GM19043 (cell line): ENCODE measurements around the gene CFAP20DC.
"Not testable (repeated sequence)": the region's sequence is repeated elsewhere in the genome, so short reads cannot be mapped to it uniquely, and the experiment has no call there.

Source experiments
- ATAC-seq: cut with Tn5 transposase; IDR thresholded peaks from one replicate; pipeline ENCODE4 v1.9.1; 2021; ENCODE audit warnings: low read depth; ENCODE audit not compliant: unreplicated experiment

CFAP20DC gene

DNA sequence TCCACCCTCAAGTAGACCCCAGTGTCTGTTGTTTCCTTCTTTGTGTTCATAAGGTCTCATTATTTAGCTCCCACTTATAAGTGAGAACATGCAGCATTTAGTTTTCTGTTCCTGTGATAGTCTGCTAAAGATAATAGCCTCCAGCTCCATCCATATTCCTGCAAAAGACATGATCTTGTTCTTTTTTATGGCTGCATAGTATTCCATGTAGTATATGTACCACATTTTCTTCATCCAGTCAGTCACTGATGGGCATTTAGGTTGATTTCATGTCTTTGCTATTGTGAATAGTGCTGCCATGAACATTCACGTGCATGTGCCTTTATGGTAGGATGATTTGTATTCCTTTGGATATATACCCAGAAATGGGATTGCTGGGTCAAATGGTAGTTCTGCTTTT is 82.0 kb downstream of the CFAP20DC start:
- ATAC-seq, result not testable (repeated sequence)

DNA sequence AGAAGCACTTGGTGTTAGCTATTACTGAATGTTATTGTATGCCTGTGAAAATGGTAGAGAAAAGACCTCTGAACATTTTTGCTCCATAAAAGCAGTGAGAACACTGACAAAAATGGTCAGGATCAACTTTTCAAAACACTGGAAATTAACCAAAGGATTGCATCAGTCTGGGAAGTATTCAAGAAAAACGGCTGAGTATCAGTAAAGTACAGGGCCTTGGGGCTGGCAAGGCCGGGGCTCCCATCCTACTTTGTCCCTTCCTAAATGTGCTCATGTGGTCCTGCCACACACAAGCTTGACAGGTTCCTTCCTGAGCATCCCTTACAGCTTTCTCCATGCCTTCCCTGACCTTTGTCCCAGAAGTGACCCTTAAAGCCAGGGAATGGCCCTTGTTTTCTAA is 84.0 kb downstream of the CFAP20DC start:
- ATAC-seq, result no peak

DNA sequence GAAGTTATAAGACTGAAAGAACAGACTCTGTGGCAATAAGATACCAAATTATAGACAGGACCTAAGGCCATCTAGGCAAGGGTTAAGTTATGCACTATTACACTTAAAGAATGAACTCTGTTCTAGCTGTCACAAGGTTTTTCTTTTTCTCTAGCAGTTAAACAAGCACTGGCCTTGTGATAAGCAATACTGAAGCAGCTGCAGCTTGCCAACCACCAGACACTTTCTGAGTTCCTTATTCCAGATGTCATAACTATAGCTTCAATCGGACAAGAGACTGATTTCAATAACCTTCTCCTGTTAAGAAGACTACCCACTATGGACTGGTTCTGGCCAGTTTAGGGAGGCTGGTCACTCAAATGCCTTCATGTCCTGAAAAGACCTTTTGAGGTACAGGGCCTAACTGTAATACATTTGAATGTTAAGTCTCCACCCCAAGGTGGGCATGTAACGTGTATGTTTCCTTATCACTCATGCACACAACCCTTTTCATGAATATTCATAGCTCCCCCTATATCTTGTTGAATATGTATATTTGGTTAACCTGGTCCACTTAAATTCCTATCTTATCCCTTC is 85.8 kb downstream of the CFAP20DC start:
- no peak for ATAC-seq

DNA sequence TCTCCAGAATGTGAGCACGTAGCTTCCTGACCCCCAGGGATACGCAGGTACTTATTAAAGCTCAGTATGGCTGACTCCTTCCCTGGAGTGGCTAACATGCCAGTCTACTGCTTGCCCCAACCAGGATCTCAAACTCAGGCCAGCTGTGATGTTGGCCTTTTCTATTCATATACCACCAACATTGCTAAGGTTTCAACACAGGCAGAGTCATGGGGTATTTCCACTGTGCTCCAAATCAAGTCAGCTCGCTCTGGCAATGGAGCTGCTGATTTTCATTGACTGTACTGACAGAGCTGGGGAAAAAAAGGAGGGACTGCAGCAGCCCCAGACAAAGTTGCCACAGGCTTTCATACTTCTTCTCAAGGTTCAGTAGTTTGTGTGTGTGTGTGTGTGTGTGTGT is 87.0 kb downstream of the CFAP20DC start:
- ATAC-seq, result no peak

DNA sequence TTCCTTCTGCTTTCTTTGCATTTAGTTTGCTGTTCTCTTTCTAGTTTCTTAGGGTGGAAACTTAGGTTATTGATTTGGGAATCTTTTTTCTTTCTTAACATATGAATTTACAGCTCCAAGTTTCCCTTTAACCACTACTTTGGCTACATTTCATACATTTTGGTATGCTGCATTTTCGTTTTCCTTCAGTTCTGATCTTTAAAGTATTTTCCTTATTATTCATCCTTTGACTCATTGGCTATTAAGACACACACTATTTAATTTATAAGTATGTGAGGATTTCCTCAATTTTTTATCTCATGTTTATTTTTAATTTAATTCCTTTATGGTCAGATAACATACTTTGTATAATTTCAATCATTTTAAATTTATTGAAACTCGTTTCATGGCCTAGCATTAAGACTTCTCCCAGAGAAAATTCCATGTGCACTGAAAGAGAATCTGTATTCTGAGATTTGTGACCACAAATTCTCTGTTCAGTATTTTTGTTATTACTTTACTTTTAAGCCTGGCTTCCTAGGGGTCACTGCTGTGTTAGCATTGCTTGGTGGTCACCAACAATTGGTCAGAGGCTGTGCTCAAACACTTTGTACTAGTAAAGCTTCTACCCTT is 87.7 kb downstream of the CFAP20DC start:
- no peak for ATAC-seq

DNA sequence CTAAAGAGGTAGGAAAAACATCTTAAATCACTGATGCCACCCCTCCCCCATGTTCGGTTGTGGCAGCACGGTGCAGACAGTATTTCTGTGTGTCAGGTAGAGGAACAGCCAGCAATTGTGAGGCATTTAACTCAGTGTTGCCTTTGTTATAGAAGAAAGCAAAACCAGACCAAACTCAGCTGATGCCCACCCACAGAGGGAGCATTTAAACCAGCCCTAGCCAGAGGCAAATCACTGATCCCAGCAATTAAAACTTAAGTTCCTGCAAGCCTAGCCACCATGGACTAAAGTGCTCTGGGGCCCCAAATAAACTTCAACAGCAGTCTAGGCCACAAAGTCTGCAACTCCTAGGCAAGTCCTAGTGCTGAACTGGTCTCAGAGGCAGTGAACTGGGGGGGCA is 94.5 kb downstream of the CFAP20DC start:
- ATAC-seq, result no peak

DNA sequence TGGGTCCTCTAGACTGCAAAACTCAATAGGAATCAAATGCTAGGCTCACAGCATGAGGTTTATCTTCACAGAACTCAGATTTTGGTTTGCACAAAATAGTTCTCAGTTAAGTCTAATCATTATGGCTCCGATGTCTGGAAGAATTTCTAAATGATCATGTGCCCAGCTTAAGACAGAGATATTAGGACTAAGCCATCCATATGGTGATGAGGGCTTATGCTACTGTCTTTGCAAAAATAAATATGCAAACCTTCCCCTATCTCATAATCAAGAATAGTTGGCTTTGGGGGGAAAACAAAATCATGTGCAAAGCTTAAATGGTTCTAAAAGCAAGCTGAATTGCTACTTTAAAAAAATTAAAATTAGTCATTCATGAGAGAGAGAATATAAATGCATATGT is 96.5 kb downstream of the CFAP20DC start:
- ATAC-seq, result no peak

DNA sequence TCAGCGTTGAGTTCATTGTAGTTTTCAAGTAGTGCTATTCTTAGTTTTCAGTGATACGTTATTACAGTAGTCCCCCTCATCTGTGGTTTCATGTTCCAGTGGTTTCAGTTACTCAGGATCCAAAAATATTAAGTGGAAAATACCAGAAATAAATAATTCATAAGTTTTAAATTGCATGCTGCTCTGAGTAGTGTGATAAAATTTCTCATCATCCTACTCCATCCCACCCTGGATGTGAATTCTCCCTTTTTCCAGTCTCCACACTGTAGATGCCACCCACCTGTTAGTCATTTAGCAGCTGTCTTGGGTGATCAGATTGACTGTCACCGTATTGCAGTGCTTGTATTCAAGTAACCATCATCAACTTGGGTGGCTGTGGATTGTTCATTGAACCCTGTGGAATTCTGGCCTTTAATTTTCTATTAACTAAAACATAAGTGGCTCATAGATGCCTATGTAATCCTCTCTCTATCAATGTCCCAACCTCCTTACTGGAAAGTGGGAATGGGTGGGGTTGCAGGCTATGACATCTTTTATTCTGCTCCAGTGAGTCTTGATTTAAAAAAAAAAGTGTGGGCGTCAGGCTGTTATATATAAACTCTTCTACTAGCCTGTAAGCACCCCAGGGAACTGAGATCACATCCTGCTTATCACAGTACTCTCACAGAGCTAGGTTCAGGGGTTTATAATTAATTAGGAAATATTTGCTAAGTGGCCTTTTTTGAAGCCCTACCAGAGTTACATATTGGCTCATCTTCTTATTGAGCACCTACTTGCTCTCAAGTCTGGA is 97.5 kb downstream of the CFAP20DC start:
- ATAC-seq, result no peak

DNA sequence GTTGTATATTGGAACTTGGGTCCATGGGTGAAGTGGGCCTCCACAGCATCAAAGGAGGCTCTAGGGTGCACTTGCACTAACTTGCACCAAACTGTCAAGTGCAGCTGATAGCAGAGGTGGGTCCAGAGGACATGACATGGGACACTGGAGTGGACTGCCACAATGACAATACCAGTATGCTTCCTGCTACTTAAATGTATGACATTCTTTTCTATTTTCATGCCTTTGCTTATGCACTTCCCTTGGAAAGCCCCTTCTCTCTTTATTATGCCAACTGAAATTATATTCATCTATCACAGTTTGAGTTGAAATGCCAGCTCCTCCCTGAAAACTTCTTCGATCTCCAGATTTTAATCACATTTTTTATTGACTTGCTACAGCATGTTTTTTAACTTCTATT is 101.8 kb downstream of the CFAP20DC start:
- ATAC-seq, result no peak

DNA sequence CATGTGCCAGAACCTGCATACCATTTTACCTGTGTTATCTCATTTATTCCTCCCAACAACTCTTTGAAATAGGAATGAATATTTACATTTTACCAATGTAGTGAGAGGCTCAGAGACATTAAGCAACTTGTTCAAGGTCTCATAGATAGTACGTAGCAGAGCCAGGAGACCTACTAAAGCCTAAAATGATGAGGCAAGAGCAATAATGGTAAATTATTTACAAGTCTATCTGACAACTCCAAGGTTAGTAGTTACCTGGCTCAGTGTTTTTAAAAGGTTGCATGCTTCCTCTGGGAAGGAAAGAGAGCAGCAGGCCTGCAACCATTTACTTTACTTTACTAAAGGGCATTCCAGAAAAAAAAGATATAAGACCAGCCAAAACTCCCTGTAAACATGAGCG is 103.0 kb downstream of the CFAP20DC start:
- no peak for ATAC-seq

DNA sequence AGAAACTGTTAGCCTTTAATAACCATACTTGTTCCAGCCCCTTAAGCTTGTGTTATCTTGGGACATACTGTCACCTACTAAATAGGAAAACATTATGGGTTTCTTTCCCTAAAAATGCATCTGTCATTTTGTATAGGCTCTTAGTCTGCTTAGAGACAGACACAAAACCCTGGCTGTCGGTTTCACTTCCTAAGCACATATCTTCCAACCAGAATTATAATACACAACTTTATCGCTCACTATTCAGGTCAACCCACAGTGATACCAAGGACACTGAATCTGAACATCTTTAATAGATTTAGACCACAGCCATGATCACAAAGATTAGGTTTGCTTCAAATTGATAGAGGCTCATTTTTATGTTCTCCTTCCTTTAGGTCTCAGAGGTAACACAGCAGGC is 111.8 kb downstream of the CFAP20DC start:
- no peak for ATAC-seq

DNA sequence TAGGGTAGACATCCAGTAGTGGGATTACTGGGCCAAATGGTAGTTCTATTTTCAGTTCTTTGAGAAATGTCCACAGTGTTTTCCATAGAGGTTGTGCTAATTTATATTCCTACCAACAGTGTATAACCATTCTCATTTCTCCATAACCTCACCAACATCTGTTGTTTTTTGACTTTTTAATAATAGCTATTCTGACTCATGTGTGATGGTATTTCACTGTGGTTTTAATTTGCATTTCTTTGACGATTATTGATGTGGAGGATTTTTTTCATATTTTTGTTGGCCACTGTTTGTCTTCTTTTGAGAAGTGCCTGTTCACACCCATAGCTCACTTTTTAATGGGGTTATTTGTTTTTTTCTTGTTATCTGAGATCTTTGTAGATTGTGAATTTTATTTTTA is 125.2 kb downstream of the CFAP20DC start:
- ATAC-seq, result no peak

DNA sequence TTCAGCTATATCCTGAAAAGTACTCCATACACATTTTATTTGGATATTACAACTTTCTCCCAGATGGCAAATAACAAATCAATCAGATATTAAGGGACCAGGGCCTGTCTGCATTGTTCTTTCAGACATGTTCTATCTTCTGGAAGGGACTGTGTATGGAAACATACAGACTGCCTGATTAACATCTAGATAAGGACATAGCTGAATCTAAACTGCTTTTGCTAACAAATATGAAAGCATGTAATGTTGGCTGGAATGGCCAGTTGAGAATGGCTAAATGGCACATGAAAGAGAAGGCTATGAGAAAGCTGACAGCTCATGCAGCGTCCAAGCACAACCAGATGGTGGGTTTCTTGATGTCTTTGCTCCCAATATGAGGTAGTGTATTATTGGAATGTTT is 149.4 kb downstream of the CFAP20DC start:
- ATAC-seq, result no peak

DNA sequence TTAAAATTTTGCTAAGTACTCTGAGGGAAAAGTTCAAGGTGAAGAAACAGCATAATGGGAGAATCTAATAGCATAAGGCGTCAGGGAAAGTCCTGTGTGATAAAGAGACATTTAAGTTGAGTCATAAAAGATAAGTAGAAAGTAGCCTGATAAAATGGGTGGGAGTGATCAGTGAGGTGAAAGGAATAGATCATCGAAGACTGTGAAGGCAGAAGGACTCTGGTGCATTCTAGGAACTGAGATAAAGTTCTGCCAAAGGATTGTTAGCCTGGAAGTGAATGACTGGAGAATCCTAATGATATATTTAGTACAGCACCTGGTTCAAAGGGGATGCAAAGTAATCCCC is 149.9 kb downstream of the CFAP20DC start:
- no peak for ATAC-seq

DNA sequence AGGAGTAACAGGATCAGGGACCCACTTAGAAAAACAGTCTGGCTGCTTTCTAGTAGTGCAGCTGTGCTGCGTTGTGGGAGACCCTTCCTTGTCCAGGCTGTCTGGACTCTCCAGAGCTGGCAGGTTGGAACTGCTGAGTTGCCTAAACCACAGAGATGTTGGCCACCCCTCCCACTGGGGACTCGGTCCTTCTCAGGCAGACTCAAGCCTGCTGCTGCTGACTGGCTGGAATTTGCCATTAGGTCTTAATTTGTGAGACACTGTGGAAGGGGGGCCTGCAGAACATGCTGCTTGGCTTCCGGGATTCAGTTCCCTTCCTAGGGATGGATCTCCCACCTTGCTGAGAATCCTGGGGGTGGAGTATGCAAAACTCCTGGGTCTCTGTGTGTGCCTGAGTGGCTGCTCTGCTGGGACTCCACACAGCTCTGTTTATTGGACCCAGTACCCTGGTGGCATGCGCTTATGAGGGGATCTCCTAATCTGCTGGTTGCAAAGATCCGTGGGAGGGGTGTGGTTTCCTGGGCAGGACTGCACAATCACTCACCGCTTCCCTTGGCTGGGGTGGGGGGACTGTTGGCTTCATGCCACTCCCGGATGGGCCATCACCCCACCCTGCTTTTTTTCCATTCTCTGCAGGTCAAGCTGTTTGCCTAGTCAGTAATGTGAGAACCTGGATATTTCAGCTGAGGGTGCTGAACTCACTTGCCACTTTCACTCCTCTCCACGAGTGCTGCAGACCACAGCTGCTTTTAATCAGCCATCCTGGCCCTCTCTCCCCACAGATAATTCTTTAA is 150.5 kb downstream of the CFAP20DC start:
- no peak for ATAC-seq

DNA sequence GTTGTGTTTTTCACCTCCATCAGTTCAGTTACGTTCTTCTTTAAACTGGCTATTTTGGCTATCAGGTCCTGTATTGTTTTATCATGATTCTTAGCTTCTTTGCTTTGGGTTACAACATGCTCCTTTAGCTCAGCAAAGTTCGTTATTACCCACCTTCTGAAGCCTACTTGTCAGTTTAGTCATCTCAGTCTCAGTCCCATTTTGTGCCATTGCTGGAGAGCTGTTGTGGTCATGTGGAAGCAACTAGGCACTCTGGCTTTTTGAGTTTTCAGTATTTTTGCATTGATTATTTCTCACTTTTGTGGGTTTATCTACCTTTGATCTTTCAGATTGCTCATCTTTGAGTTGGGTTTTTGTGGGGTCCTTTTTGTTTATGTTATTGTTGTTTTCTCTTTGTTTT is 151.3 kb downstream of the CFAP20DC start:
- no peak for ATAC-seq

DNA sequence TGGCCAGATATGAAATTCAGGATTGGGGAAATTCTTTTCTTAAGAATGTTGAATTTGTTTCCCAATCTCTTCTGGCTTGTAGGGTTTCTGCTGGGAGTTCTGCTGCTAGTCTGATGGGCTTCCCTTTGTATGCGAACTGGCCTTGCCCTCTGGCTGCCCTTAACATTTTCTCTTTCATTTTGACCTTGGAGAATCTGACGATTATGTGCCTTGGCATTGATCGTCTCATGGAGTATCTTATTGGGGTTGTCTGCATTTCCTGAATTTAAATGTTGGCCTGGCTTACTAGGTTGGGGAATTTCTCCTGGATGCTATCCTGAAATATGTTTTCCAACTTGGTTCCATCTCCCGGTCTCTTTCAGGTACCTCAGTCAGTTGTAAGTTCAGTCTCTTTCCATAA is 152.2 kb downstream of the CFAP20DC start:
- no peak for ATAC-seq

DNA sequence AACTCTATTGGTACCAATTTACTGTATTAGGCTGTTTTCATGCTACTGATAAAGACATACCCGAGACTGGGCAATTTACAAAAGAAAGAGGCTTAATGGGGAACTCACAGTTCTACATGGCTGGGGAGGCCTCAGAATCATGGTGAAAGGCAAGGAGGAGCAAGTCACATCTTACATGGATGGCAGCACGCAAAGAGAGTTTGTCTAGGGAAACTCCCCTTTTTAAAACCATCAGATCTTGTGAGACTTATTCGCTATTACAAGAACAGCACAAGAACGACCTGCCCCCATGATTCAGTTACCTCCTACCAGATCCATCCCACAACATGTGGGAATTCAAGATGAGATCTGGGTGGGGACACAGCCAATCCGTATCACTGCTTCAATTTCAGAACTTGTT is 154.1 kb downstream of the CFAP20DC start:
- ATAC-seq, result not testable (repeated sequence)

DNA sequence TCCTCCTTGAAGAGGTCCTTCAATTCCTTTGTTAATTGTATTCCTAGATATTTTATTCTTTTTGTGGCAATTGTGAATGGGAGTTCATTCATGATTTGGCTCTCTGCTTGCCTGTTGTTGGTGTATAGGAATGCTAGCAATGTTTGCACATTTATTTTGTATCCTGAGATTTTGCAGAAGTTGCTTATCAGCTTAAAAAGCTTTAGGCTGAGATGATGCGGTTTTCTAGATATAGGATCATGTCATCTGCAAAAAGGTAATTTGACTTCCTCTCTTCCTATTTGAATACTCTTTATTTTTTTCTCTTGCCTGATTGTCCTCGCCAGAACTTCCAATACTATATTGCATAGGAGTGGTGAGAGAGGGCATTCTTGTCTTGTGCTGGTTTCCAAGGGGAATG is 157.3 kb downstream of the CFAP20DC start:
- not testable (repeated sequence) for ATAC-seq

DNA sequence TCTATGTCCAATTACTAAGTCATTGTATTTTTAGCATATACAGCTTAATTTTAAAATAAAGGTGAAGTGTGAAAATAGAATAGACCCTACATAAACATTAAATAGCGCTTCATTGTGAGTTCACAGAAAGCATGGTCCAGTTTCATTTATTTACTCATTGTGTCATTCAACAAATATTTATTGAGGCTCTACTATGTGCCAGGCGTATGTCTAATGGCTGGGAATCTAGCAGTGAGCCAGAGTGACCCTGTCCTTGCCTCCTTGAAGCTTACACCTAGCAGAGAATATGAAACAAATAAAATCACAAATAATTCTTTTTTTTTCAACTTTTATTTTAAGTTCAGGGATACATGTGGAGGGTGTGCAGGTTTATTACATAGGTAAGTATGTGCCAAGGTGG is 161.7 kb downstream of the CFAP20DC start:
- no peak for ATAC-seq

DNA sequence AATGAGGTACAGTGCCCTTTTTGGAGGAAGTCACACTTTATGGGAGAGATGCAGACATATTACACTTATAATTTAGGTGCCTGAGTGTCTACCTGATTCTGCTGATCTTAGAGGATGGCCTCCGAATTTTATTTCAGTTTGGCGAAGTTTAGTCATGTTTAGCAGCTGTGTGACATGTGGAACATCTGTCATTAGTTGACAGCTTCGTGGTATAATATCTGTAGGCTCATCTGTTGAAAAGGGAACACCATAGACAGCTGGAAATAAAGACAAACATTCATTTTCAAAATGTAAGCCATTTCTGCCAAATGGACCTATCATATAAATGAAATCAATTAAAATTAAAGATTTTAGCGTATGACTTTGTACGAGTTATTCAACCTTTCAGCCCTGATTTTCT is 165.4 kb downstream of the CFAP20DC start:
- ATAC-seq, result no peak
